ENCODE results near the gene FAM124B. TPM values are rescaled to one million over a fixed set of nuclear protein-coding genes. Genes with fewer than 3 reads are reported as not detected.

Gene FAM124B
- total RNA-seq, 4 donors from 2014 or later, result 0.38 to 2.7 (median 1.2) TPM

DNA sequence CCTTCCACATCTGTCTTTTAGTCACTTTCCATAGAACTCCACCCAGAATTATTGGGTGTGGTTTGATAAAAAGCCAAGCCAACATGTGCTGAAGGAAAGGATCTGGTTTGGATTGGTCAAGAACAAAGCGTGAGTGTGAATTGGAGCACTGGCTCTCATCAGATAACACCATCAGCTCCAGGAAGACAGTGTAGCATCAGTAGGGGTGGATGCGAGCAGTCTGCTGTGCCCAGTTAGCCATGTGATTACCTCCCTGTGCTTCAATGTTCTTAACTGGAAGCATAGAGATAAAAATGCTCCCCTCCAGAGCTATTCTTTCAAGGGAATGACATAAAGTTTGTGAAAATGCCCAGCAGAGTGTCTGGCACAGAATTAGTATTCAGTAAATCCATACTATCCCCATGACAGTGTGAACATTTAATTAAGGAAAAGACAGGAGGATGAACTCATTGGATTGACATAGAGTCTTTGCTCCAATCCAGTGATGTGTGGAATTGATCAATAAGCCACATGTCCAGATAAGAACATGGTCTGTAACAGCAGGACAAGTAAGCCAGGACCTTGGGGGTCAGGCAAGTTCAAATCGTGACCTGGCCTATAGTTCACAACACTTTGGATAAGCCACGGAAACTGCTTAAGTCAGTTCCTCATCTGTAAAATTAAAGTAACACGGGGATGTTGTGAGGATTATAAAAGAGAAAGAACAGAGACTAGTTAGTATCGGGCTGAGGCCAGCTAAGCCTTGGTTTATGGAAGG, 68.0 kb downstream of the FAM124B start:
- no peaks in the 10 kb centered on the region for H3K4me1 ChIP-seq
- H3K9me3 ChIP-seq, result no peaks in the 10 kb centered on the region
- no peaks in the 10 kb centered on the region for H3K36me3 ChIP-seq
- H3K27ac ChIP-seq, result no peak overlapping the region
- no peaks in the 10 kb centered on the region for H3K27me3 ChIP-seq
- no peak for DNase-seq
- WGBS, 2 donors, result 80 to 82% methylated on average over 6 of the region's 6 CpGs
- intact Hi-C loops (cut with DNase I), result no loop called here
- no peak overlapping the region for H3K4me3 ChIP-seq
- TF ChIP-seq POLR2A (IDR thresholded peaks at IDR 0.05), result no peak
- TF ChIP-seq, protein P1, sequence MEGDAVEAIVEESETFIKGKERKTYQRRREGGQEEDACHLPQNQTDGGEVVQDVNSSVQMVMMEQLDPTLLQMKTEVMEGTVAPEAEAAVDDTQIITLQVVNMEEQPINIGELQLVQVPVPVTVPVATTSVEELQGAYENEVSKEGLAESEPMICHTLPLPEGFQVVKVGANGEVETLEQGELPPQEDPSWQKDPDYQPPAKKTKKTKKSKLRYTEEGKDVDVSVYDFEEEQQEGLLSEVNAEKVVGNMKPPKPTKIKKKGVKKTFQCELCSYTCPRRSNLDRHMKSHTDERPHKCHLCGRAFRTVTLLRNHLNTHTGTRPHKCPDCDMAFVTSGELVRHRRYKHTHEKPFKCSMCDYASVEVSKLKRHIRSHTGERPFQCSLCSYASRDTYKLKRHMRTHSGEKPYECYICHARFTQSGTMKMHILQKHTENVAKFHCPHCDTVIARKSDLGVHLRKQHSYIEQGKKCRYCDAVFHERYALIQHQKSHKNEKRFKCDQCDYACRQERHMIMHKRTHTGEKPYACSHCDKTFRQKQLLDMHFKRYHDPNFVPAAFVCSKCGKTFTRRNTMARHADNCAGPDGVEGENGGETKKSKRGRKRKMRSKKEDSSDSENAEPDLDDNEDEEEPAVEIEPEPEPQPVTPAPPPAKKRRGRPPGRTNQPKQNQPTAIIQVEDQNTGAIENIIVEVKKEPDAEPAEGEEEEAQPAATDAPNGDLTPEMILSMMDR (IDR thresholded peaks at IDR 0.05), result no peak

DNA sequence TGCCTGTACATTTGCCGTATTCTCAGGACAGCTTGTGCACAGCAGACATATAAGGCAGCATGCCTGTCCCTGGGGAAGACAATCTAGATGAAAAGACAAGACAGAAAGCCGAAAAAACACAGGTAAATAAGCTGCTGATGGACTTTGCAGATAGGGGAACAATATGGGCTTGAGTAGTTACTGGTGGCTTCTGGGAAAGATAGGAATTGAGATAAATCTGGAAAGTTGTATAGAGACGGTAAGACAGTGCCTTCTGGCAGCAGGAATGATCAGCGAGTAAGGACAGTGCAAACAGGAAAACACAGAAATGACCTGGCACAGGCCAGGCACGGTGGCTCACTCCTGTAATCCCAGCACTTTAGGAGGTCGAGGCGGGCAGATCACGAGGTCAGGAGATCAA, 70.2 kb downstream of the FAM124B start:
- H3K36me3 ChIP-seq, result no peaks in the 10 kb centered on the region
- no peaks in the 10 kb centered on the region for H3K4me1 ChIP-seq
- no peak overlapping the region for H3K27ac ChIP-seq
- H3K4me3 ChIP-seq, result no peak overlapping the region
- intact Hi-C loops (cut with DNase I), result no loop called here
- no peaks in the 10 kb centered on the region for H3K27me3 ChIP-seq
- 59 to 78% methylated on average over 8 of the region's 8 CpGs for WGBS, 2 donors
- DNase-seq, result no peak
- H3K9me3 ChIP-seq, result no peaks in the 10 kb centered on the region
- TF ChIP-seq POLR2A (IDR thresholded peaks at IDR 0.05), result no peak
- TF ChIP-seq, protein P1 (IDR thresholded peaks at IDR 0.05), result no peak

DNA sequence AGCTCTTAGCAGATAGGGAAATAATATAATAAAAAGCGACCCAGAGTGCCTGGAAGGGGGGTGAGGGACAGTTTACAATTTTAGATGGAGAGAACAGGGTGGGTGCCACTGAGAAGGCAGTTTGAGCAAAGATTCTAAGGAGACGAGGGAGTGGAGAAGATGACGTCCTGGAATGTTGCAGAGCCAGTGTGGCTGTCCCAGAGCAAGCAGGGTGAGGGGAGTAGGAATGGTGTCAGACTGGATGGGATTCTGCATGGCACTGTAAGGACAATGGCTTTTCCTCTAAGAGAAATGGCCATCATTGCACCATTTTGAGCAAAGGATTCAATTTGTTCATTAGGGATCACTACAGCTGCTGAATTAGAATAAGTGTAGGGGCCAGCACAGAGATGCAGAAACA, 73.1 kb downstream of the FAM124B start:
- Histone ChIP-seq H3K4me1 (no peaks in the 10 kb centered on the region), H3K4me3 (no peak overlapping the region), H3K27ac (no peak overlapping the region), H3K36me3 (no peaks in the 10 kb centered on the region), H3K9me3 (no peaks in the 10 kb centered on the region), H3K27me3 (no peaks in the 10 kb centered on the region)
- DNase-seq, result no peak
- no peak for TF ChIP-seq POLR2A (IDR thresholded peaks at IDR 0.05)
- TF ChIP-seq, protein P1 (IDR thresholded peaks at IDR 0.05), result no peak
- intact Hi-C loops (cut with DNase I), result no loop called here
- 61 to 67% methylated on average over 3 of the region's 3 CpGs for WGBS, 2 donors

Other genes starting within 250 kb of the FAM124B start
- gene CUL3, start 183.3 kb upstream of the FAM124B start, total RNA-seq, result 10 to 100 TPM; 59.7 to 91.4 (median 85.2) TPM

Data from esophagus squamous epithelium (tissue), 5 donors.